CD14-positive monocyte (primary cell): ENCODE data around the gene MTHFSD. TPM values are rescaled to one million over a fixed set of nuclear protein-coding genes. Genes with fewer than 3 reads are reported as not detected.

ENCODE experiments used
- DNase-seq, 3 donors: peaks; one replicate each; pipeline ENCODE4 v3.0.0-alpha.2; 2011 to 2022
- H2AFZ ChIP-seq: 2 replicates; pipeline ENCODE4 v1.6.0; 2012; ENCODE audit warnings: mild to moderate bottlenecking, low read depth, low read length, inconsistent platforms; ENCODE audit not compliant: insufficient read depth, poor library complexity, severe bottlenecking
- H3K27ac ChIP-seq, 2 donors: 1 replicate in 1 of 2; 2 replicates in 1 of 2; pipeline ENCODE4 v1.5.1; 2012 to 2013; ENCODE audit warnings: low read length in 2 of 2, control low read depth in 1 of 2, inconsistent platforms in 1 of 2, low read depth in 1 of 2, mild to moderate bottlenecking in 1 of 2
- H3K27me3 ChIP-seq, 2 donors: one replicate each; pipeline versions ENCODE4 v1.6.0 to v1.6.1; 2011 to 2013; ENCODE audit warnings: low read length in 2 of 2; ENCODE audit not compliant: control insufficient read depth in 2 of 2, insufficient read depth in 2 of 2
- H3K36me3 ChIP-seq, 2 donors: replicated peaks in 1 of 2; 1 replicate in 1 of 2; 2 replicates in 1 of 2; pipeline versions ENCODE4 v1.5.1 to v1.6.1; 2012 to 2013; ENCODE audit warnings: low read length in 2 of 2, control low read depth in 1 of 2, inconsistent platforms in 1 of 2, mild to moderate bottlenecking in 1 of 2; ENCODE audit not compliant: insufficient read depth in 2 of 2, control insufficient read depth in 1 of 2
- H3K4me1 ChIP-seq, 2 donors: 1 replicate in 1 of 2; 2 replicates in 1 of 2; pipeline versions ENCODE4 v1.5.1 to v1.6.1; 2012 to 2013; ENCODE audit warnings: low read length in 2 of 2, control low read depth in 1 of 2, inconsistent platforms in 1 of 2, mild to moderate bottlenecking in 1 of 2, moderate library complexity in 1 of 2; ENCODE audit not compliant: insufficient read depth in 2 of 2, control insufficient read depth in 1 of 2
- H3K4me2 ChIP-seq: replicated peaks from 2 replicates; pipeline ENCODE3; 2012; ENCODE audit warnings: low read length, moderate library complexity, mild to moderate bottlenecking; ENCODE audit not compliant: poor library complexity, severe bottlenecking; ENCODE audit errors: extremely low read depth
- H3K4me3 ChIP-seq, 3 experiments: fragments of 200-600 bp in 1 of 3; sonication (generic) in 1 of 3; replicated peaks in 1 of 3; 1 replicate in 2 of 3; 2 replicates in 1 of 3; pipeline ENCODE4 v1.5.1; 2011 to 2013; ENCODE audit warnings: low read length in 3 of 3, mild to moderate bottlenecking in 3 of 3, control low read depth in 2 of 3, low read depth in 2 of 3, inconsistent platforms in 1 of 3, moderate library complexity in 1 of 3
- H3K79me2 ChIP-seq: 2 replicates; pipeline ENCODE4 v1.6.0; 2012; ENCODE audit warnings: mild to moderate bottlenecking, control low read depth, inconsistent platforms, low read length, moderate library complexity; ENCODE audit not compliant: insufficient read depth
- H3K9ac ChIP-seq: 2 replicates; pipeline ENCODE4 v1.6.0; 2017; ENCODE audit warnings: low read length, mild to moderate bottlenecking; ENCODE audit not compliant: insufficient read depth, poor library complexity, severe bottlenecking
- H3K9me3 ChIP-seq, 2 donors: replicated peaks in 1 of 2; 1 replicate in 1 of 2; 2 replicates in 1 of 2; pipeline versions ENCODE4 v1.5.1 to v1.6.1; 2012 to 2013; ENCODE audit warnings: low read length in 2 of 2, control low read depth in 1 of 2; ENCODE audit not compliant: control insufficient read depth in 1 of 2, insufficient read depth in 1 of 2
- H4K20me1 ChIP-seq: 2 replicates; pipeline ENCODE4 v1.6.0; 2012; ENCODE audit warnings: mild to moderate bottlenecking, low read length, control low read depth, moderate library complexity; ENCODE audit not compliant: insufficient read depth
- H3K27ac Mint-ChIP-seq, 7 donors: one replicate each; pipeline ENCODE4 v1.8.0; 2020; ENCODE audit warnings: mild to moderate bottlenecking in 7 of 7, mixed read lengths in 7 of 7, moderate library complexity in 6 of 7, inconsistent platforms in 2 of 7
- H3K27me3 Mint-ChIP-seq, 3 donors: one replicate each; pipeline ENCODE4 v1.8.0; 2021 to 2022; ENCODE audit warnings: low read depth in 3 of 3, mild to moderate bottlenecking in 3 of 3, mixed read lengths in 3 of 3, moderate library complexity in 3 of 3, inconsistent platforms in 1 of 3
- H3K36me3 Mint-ChIP-seq, 2 donors: one replicate each; pipeline ENCODE4 v1.8.0; 2020; ENCODE audit warnings: mixed read lengths in 2 of 2, inconsistent platforms in 1 of 2, mild to moderate bottlenecking in 1 of 2
- H3K4me1 Mint-ChIP-seq: one replicate; pipeline ENCODE4 v1.8.0; 2020; ENCODE audit warnings: mild to moderate bottlenecking, mixed read lengths
- H3K4me3 Mint-ChIP-seq, 2 donors: one replicate each; pipeline ENCODE4 v1.8.0; 2020; ENCODE audit warnings: mild to moderate bottlenecking in 2 of 2, mixed read lengths in 2 of 2, moderate library complexity in 1 of 2
- H3K9me3 Mint-ChIP-seq, 7 donors: one replicate each; pipeline ENCODE4 v1.8.0; 2020 to 2022; ENCODE audit warnings: mixed read lengths in 7 of 7, mild to moderate bottlenecking in 6 of 7, moderate library complexity in 6 of 7, inconsistent platforms in 2 of 7
- WGBS: methylation state at CpG from one replicate; pipeline ENCODE4 v1.1.5; 2013; ENCODE audit warnings: missing lambda C conversion rate; ENCODE audit not compliant: insufficient coverage; 5-methylcytosine and 5-hydroxymethylcytosine counted together
- intact Hi-C, 2 donors: fragments of 100-400 bp; cut with micrococcal nuclease; formaldehyde crosslinking; loops; one replicate each; pipeline versions ENCODE4 v1.15.0 to v1.15.1; 2023
- polyA plus RNA-seq, 3 donors: library from polyadenylated mRNA; depleted of rRNA in 1 of 3; unstranded in 2 of 3; stranded (reverse) in 1 of 3; fragments of 300-500 nt in 2 of 3; fragments of >200 nt in 1 of 3; fragmentation: Illumina TruSeq in 2 of 3; gene quantifications; 1 replicate in 2 of 3; 2 replicates in 1 of 3; pipeline ENCODE4 v1.2.3, GENCODE V29; 2012 to 2021
- TF ChIP-seq, protein P1 (sequence below): fragments of 200-600 bp; IDR thresholded peaks from one replicate; pipeline ENCODE4 v1.8.0; 2022; ENCODE audit warnings: antibody characterized with exemption, mild to moderate bottlenecking

MTHFSD gene
- polyA plus RNA-seq, 3 donors, result 7.2 to 14.1 (median 11.7) TPM

DNA sequence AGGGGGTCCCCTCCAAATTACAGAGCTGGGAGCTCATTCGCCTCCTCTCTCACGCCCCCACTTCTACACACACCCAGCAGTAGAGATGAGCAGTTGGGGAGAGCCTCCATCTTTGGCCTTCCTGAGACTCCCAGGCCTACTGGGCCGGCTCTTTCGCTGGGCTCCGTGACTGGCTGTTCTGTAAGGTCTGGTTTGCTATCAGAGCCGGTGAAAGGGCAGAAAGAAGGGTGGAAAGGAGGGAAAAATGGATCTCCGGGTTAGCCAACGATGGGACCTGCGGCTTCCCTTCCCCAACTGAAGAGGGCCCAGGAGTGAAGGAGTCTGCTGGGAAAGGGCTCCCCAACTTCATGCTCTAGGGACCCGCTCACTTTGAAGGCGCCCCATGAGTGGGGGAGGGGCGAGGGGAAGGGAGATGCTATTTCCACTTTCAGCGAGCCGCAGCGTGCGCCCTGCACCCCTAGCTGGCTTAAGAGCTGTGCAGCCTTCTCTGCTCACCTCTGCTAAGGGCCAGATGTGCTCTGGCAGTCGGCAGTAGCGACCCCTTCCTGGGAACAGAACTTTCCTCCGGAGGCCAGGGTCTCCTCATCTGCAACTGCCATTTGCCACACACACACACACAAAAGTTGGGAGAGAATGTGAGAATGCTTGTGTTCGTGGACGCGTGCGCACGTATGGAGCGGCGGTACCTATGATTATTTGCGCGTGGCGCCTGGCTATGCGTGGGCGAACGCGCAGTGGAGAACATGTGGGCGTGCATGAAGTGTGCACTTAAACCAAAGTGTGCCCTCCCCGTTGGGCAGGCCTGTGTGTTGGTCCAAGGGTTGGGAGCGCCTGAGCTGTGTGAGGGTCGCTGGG is 47.6 kb downstream of the MTHFSD start:
- Histone ChIP-seq H3K9me3 (peaks cover 0 to 52% of the 10 kb centered on the region in 2 donors), H3K79me2 (no peaks in the 10 kb centered on the region), H3K36me3 (no peaks in the 10 kb centered on the region), H3K9ac (no peak overlapping the region), H2AFZ (no peak overlapping the region), H3K4me1 (peaks cover 5 to 11% of the 10 kb centered on the region in 2 donors), H3K4me3 (no peak overlapping the region), H3K27me3 (peaks cover 79 to 91% of the 10 kb centered on the region in 2 donors), H3K4me2 (no peak overlapping the region), H4K20me1 (no peaks in the 10 kb centered on the region), H3K27ac (no peak overlapping the region)
- Mint-ChIP-seq H3K4me1 (peaks cover 22% of the 10 kb centered on the region), H3K27ac (peak overlapping the region in 1 of 7 donors; percentile 50), H3K36me3 (peaks cover 0 to 13% of the 10 kb centered on the region in 2 donors), H3K9me3 (peaks cover 0 to 28% (median 5%) of the 10 kb centered on the region in 7 donors), H3K4me3 (peak overlapping the region; percentile 48 to 81), H3K27me3 (peaks cover 82 to 99% (median 90%) of the 10 kb centered on the region in 3 donors)
- TF ChIP-seq, protein P1, sequence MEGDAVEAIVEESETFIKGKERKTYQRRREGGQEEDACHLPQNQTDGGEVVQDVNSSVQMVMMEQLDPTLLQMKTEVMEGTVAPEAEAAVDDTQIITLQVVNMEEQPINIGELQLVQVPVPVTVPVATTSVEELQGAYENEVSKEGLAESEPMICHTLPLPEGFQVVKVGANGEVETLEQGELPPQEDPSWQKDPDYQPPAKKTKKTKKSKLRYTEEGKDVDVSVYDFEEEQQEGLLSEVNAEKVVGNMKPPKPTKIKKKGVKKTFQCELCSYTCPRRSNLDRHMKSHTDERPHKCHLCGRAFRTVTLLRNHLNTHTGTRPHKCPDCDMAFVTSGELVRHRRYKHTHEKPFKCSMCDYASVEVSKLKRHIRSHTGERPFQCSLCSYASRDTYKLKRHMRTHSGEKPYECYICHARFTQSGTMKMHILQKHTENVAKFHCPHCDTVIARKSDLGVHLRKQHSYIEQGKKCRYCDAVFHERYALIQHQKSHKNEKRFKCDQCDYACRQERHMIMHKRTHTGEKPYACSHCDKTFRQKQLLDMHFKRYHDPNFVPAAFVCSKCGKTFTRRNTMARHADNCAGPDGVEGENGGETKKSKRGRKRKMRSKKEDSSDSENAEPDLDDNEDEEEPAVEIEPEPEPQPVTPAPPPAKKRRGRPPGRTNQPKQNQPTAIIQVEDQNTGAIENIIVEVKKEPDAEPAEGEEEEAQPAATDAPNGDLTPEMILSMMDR, result no peak
- intact Hi-C loops, result no loop called here
- WGBS, result 4% methylated on average over 27 of the region's 37 CpGs
- DNase-seq, result no peak

DNA sequence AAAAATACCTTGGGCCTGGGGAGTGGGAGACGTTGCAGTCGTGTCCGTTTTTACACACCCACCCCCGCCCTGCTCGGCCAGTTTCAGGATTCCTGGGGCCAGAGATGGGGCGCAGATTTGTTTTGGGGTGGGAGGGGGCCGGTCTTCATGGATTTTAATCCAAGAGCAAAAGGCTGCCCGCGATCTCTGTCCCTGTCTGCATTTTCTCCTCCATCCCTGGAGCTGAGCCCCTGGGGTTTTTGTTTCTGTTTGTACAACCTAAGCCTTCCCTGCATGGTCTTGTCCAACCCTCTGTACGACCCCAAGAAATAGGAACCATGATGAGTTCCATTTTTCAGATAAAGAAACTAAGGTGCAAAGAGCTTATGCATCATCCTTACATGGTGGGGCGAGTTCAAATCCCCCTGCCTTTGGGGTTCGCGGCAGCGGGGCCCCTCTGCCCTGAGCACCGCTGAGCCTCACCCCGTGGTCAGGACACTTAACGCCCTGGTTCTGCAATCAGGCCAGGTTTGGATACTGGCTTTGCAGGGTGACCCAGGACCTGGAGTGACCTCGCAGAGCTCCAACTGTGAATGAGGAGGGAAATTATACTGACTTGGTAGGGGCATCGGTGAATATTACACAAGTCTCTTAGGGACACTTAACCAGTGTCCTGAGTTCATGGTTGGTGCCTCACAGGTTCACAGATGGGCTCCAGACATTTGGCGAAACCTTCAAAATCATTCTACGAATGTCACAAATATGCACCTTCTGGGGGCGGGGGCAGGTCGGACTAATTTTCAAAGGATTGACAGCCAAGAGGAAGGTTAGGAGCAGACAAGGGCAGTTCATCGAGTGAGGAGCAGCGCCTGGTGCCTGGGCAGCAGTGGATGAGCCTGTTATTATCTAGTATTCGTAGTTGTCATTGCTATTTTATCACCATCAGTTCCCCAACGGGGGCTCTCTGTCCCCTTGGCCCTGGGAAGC is 48.9 kb downstream of the MTHFSD start:
- no peak overlapping the region for H3K9ac ChIP-seq
- intact Hi-C loops, result no loop called here
- 16% methylated on average over 14 of the region's 27 CpGs for WGBS
- Mint-ChIP-seq H3K9me3 (peaks cover 0 to 28% (median 7%) of the 10 kb centered on the region in 7 donors), H3K27ac (peak overlapping the region in 2 of 7 donors; percentile 15 to 24), H3K36me3 (peaks cover 0 to 13% of the 10 kb centered on the region in 2 donors), H3K4me1 (peaks cover 20% of the 10 kb centered on the region), H3K4me3 (peak overlapping the region in 1 of 2 donors; percentile 81), H3K27me3 (peaks cover 83 to 99% (median 91%) of the 10 kb centered on the region in 3 donors)
- H2AFZ ChIP-seq, result no peak overlapping the region
- H3K27me3 ChIP-seq, result peaks cover 78 to 91% of the 10 kb centered on the region in 2 donors
- TF ChIP-seq, protein P1, result no peak
- H3K4me2 ChIP-seq, result no peak overlapping the region
- H3K4me3 ChIP-seq, result no peak overlapping the region
- H3K9me3 ChIP-seq, result peaks cover 0 to 58% of the 10 kb centered on the region in 2 donors
- H3K36me3 ChIP-seq, result no peaks in the 10 kb centered on the region
- H3K4me1 ChIP-seq, result peaks cover 5 to 11% of the 10 kb centered on the region in 2 donors
- DNase-seq, result no peak
- H4K20me1 ChIP-seq, result no peaks in the 10 kb centered on the region
- H3K27ac ChIP-seq, result no peak overlapping the region
- H3K79me2 ChIP-seq, result no peaks in the 10 kb centered on the region
